Forelimb muscle (tissue), 1 donor: Measurements from ENCODE around the gene RASGEF1B. TPM values are rescaled to one million over a fixed set of nuclear protein-coding genes. Genes with fewer than 3 reads are reported as not detected.

Experiments
- DNase-seq: peaks from one replicate; pipeline ENCODE4 v3.0.0-alpha.2; 2013; ENCODE audit warnings: low read depth
- polyA plus RNA-seq: library from polyadenylated mRNA; unstranded; fragments of 120-200 nt; gene quantifications from one replicate; pipeline ENCODE4 v1.2.1, GENCODE V29; 2013; ENCODE audit not compliant: insufficient read length

The RASGEF1B gene
- 4.8 TPM for polyA plus RNA-seq

DNA sequence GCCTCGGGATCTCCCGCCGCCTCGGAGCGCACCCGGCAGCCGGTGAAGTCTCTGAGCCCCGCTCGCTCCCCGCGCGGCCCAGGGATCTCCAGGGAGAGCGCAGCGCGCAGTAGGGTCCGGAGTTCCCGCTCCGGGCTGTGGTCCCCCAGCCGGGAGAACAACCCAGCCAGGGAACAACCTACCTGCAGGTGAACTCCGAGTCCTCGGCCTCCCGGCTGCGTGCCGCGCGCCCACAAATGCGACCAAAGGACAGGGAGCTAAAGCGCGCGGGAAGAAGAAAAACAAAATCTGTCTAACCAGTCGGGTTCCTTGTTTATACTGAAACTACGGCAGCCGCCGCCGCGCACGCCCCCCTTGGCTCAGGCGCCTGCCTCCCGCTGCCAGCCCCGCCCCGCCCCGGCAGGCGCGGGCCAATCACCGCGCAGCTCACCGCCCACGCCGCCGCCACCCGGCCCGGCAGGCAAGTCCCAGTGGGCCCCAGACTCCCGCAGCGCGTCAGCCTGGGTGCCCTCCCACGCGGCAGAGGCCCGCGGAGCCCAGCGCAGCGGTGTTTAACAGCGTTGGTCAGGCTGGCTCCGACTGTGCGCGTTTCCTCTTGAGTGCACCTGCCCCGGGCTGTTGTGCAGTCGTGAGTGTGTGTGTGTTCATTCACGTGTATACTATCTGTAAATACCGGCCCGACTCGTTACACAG, at the start of gene RASGEF1B:
RASGEF1B (minus strand) TSS at position 320 of the 693 bp plus-strand sequence. CDS start 12,399 bp downstream, outside the sequence.
- DNase-seq = peak; percentile 24

DNA sequence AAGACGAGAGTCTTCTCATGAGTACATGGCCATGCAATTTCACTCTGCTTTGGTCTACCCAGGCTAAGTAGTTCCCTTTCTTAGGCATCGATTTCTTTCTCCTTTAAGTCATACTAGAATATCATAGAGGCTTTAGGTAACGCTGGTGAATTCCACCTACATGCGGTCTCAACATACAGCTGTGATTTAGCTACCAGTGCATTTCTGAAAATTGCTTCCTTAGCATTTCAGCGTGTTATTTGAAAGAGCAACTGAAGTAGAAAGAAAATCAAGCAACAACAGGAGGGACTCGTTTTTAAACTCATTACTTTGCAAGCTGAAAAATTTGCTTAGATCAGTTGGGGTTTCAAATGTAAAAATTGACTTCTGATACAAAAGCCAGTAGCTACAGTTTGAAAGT, 48.1 kb upstream of the RASGEF1B start:
- no peak for DNase-seq

- DNase-seq = no peak
Observed at GRCh38 chr4:81519427-81519773, 47.7 kb upstream of the RASGEF1B start.

DNA sequence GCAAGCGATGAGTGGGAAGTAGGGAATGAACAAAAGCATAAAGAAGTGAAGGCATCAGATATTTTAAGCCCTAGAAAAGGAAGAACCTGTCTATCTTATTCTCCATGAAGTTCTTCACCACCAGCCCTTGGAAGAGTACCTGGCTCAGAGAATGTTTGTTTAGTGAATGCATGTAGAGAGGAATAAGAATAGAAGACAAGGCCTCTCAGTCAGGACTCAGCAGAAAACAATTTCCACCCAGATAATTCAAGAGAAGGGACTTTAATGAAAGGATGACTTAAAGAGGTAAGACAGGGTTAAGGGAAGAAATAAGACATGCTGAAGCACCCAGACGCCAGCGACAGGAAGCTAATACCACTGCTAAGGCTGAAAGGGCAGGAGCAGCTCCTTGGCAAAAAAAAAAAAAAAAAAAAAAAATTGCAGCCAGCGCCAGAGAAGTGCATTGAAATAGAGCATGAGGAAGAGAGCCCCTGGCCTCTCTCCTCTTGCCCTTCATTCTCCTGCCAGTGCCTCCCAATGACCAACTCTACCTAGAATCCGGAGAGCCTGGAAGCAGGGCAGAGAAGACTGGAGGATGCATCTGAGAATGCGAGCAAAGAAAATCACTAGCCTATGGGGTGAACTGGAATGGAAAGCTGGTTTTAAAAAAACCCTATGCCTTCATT, 47.2 kb upstream of the RASGEF1B start:
- no peak for DNase-seq

DNA sequence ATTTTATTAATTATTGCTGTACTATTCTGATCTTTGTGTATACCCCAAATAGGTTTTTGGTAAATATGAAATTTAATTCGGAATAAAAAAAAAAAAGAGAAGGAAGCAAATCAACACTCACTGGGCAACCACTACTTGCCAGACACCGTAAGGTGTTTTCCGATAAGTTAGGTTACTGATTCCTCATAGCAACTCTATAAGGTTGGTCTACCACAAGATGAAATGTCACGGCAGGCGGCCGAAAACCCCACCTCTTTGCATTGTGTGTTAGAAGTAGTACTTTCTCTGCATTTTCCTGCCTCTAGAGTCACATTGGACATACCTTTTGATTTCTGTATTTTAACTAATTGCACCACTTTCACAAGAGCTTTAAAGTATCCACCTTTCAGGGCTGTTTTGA, 44.5 kb upstream of the RASGEF1B start:
- DNase-seq = no peak

- no peak for DNase-seq
Observed at GRCh38 chr4:81512757-81513501, 41.2 kb upstream of the RASGEF1B start.

GRCh38 chr4:81512001-81512756, 40.5 kb upstream of the RASGEF1B start:
- no peak for DNase-seq

- no peak for DNase-seq
Observed at GRCh38 chr4:81510643-81511178, 39.0 kb upstream of the RASGEF1B start.

GRCh38 chr4:81509822-81510221, 38.1 kb upstream of the RASGEF1B start:
- no peak for DNase-seq

DNA sequence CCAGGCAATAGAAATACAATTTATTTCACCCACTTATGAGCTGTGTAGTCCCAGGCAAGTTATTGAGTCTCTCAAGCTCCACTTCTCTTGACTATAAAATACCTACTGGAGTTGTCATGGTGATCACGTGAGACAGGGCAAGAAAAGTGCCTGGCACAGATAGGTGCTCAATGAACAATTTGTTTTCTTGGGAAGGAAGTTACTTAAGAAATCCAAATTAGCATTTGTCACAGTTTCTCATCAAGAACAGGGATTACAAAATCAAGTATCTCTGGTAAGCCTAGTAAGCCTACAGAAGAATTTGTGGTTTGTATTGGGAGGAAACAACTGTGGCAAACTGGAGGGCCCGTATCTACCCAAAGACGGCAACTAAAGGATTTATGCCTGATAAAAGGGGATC, 37.5 kb upstream of the RASGEF1B start:
- no peak for DNase-seq

DNA sequence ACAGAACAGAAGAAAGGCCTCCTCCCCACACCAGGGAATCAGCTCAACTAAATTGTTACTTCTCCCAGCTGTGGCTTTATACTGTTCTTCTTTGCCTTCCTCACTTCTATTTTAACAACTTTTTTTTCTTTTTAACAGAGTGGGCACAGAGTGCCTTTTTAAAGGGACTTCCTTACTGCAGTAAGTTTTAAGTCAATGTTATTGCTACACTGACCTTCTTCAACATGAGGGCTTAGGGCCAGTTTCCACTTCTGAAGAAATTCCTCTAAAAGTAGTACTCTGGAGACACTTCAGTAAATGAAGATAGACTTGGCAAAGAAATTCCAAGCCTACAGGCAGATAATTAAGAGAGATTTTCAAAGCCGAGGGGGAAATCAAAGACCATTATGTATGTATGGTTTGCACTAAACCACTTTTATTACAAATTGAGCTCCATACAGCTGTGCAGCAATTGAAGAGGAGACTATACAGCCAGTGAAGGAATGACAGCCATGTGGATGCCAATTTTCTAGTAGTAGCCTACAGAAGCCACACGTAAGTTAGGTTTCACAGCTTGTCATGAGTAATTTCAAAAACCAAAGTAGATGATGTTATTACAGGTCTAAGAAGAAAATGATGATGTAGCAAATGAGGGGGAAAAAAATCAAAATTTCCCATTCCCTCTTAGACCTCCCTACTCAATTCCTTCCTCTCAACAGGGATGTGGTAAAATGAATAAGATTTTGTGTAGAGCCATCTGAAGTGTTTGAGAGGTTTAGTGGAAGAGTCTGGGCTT, 36.9 kb upstream of the RASGEF1B start:
- no peak for DNase-seq

- DNase-seq = no peak
Observed at GRCh38 chr4:81507530-81507929, 35.8 kb upstream of the RASGEF1B start.

GRCh38 chr4:81506731-81507130, 35.0 kb upstream of the RASGEF1B start:
- no peak for DNase-seq

DNA sequence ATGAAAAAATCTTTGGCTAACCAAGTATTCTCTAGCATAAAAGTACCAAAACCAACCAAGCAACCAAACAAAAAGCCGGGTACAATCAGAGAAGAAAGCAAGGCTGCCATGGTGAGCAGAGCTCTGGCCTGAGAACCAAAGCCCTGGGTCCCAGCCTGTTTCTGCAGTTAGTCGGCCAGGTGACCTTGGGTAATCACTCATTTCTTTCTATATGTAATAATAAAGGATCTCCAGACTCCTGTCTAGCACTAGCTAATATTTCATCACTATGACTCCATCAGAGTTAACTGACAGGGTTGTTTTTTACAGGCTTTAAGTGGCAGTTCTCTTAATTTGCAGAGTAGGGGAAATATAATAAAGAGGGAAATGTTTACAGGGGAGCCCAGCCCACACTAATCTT, 34.0 kb upstream of the RASGEF1B start:
- no peak for DNase-seq

GRCh38 chr4:81505004-81505598, 33.4 kb upstream of the RASGEF1B start:
- DNase-seq = no peak

- DNase-seq = no peak
Observed at GRCh38 chr4:81504112-81505003, 32.7 kb upstream of the RASGEF1B start.

- DNase-seq = no peak
Observed at GRCh38 chr4:81503586-81503985, 31.9 kb upstream of the RASGEF1B start.

- DNase-seq = no peak
Observed at GRCh38 chr4:81502564-81502963, 30.9 kb upstream of the RASGEF1B start.

DNA sequence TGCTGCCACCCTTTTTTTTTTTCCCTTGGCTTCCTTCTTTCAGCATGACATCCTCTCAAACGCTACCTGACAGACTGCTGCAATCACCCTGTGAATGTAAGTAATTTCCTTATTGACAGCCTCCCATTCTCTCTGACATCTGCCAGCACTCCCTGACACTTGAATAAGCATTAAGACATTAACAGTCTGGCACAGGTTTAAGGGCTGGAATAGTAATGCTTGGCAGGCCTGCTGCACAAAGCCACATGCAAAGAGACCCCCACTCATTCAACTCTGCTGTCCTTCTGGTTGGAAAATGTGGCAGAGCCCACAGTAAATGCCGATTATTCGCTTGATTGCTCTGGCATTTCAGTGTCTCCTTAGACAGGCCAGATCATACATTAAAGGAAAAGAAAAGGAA, 28.1 kb upstream of the RASGEF1B start:
- no peak for DNase-seq
